HepG2 (cell line): ENCODE data around the gene ZNF557. TPM values are rescaled to one million over a fixed set of nuclear protein-coding genes. Genes with fewer than 3 reads are reported as not detected.
A peak's percentile ranks its signal among the peaks of the same experiment; 100 is the strongest.

Experiments
- DMAP1 ChIP-seq: IDR thresholded peaks from 2 replicates; pipeline ENCODE4 v1.6.1; 2016
- DRAP1 ChIP-seq: IDR thresholded peaks from 2 replicates; pipeline ENCODE4 v1.6.1; 2016; ENCODE audit warnings: missing genetic modification reagents, missing compliant biosample characterization
- EED ChIP-seq: sonication (generic); formaldehyde crosslinking; IDR thresholded peaks from 2 replicates; pipeline ENCODE4 v1.5.0; 2020; ENCODE audit warnings: mild to moderate bottlenecking, missing genetic modification reagents
- EHMT2 ChIP-seq: fragments of 200-600 bp; sonication (generic); IDR thresholded peaks from 2 replicates; pipeline ENCODE4 v1.7.0; 2017; ENCODE audit warnings: antibody characterized with exemption, low read depth, low read length, borderline replicate concordance
- KMT2B ChIP-seq: IDR thresholded peaks from 2 replicates; pipeline ENCODE4 v1.6.1; 2016; ENCODE audit warnings: missing genetic modification reagents, missing compliant biosample characterization
- MED8 ChIP-seq: sonication (generic); formaldehyde crosslinking; IDR thresholded peaks from 2 replicates; pipeline ENCODE4 v1.8.1; 2023; ENCODE audit warnings: mild to moderate bottlenecking, missing genetic modification reagents; ENCODE audit not compliant: insufficient replicate concordance
- NR1H2 ChIP-seq: sonication (generic); formaldehyde crosslinking; IDR thresholded peaks from 2 replicates; pipeline ENCODE4 v1.8.1; 2022; ENCODE audit warnings: low read depth, missing genetic modification reagents, borderline replicate concordance
- PAXIP1 ChIP-seq: sonication (generic); formaldehyde crosslinking; conservative IDR thresholded peaks from 2 replicates; pipeline ENCODE4 v1.4.0; 2020; ENCODE audit warnings: mild to moderate bottlenecking, missing genetic modification reagents, moderate library complexity
- PHF20 ChIP-seq: sonication (generic); formaldehyde crosslinking; IDR thresholded peaks from 2 replicates; pipeline ENCODE4 v1.5.0; 2020; ENCODE audit warnings: mild to moderate bottlenecking, missing genetic modification reagents
- POLR2G ChIP-seq: fragments of 200-400 bp; formaldehyde crosslinking; IDR thresholded peaks from 2 replicates; pipeline ENCODE4 v1.6.1; 2018; ENCODE audit warnings: mild to moderate bottlenecking, low read depth, low read length, moderate library complexity
- PPARG ChIP-seq: conservative IDR thresholded peaks from 2 replicates; pipeline ENCODE4 v1.6.1; 2016; ENCODE audit warnings: missing biosample characterization, missing genetic modification reagents
- SMYD3 ChIP-seq: sonication (generic); formaldehyde crosslinking; IDR thresholded peaks from 2 replicates; pipeline ENCODE4 v1.8.1; 2023; ENCODE audit warnings: mild to moderate bottlenecking, missing genetic modification reagents
- TAF1 ChIP-seq: sonication (generic); formaldehyde crosslinking; IDR thresholded peaks from 2 replicates; pipeline ENCODE4 v1.4.0; 2020; ENCODE audit warnings: missing genetic modification reagents
- ZFP36L1 ChIP-seq: sonication (generic); formaldehyde crosslinking; IDR thresholded peaks from 2 replicates; pipeline ENCODE4 v1.8.0; 2022; ENCODE audit warnings: mild to moderate bottlenecking, missing genetic modification reagents, moderate library complexity
- ZFP91 ChIP-seq: sonication (generic); formaldehyde crosslinking; IDR thresholded peaks from 2 replicates; pipeline ENCODE4 v1.9.0; 2022; ENCODE audit warnings: missing genetic modification reagents, mild to moderate bottlenecking, borderline replicate concordance
- ZNF776 ChIP-seq: sonication (generic); formaldehyde crosslinking; IDR thresholded peaks from 2 replicates; pipeline ENCODE4 v1.4.0; 2020; ENCODE audit warnings: mild to moderate bottlenecking, missing genetic modification reagents
- ZNF788 ChIP-seq: sonication (generic); formaldehyde crosslinking; IDR thresholded peaks from 2 replicates; pipeline ENCODE4 v1.5.0; 2020; ENCODE audit warnings: mild to moderate bottlenecking, missing genetic modification reagents, borderline replicate concordance
- ZNF790 ChIP-seq: sonication (generic); formaldehyde crosslinking; IDR thresholded peaks from 2 replicates; pipeline ENCODE4 v1.8.0; 2022; ENCODE audit warnings: missing genetic modification reagents, mild to moderate bottlenecking, borderline replicate concordance
- ZNF83 ChIP-seq: sonication (generic); formaldehyde crosslinking; IDR thresholded peaks from 2 replicates; pipeline ENCODE4 v1.4.0; 2020; ENCODE audit warnings: missing genetic modification reagents, mild to moderate bottlenecking, borderline replicate concordance
- ZNF879 ChIP-seq: sonication (generic); formaldehyde crosslinking; IDR thresholded peaks from 2 replicates; pipeline ENCODE4 v1.8.1; 2023; ENCODE audit warnings: missing genetic modification reagents
- ZXDC ChIP-seq: sonication (generic); formaldehyde crosslinking; IDR thresholded peaks from 2 replicates; pipeline ENCODE4 v1.5.0; 2020; ENCODE audit warnings: mild to moderate bottlenecking, missing genetic modification reagents
- polyA plus RNA-seq, 8 experiments: library from polyadenylated mRNA; depleted of rRNA in 3 of 8; stranded (reverse) in 7 of 8; unstranded in 1 of 8; fragments of >200 nt; fragmentation: Illumina TruSeq in 4 of 8; extraction: Trizol in 4 of 8; gene quantifications; 2 replicates each; pipeline versions ENCODE4 v1.2.1 to v1.2.3, GENCODE V29; 2011 to 2016; ENCODE audit warnings: low read depth in 4 of 8, missing spikeins in 1 of 8, mixed read lengths in 1 of 8; ENCODE audit not compliant: insufficient read depth in 1 of 8
- total RNA-seq, 5 experiments: library from RNA; depleted of rRNA; stranded (reverse); fragments of >200 nt; fragmentation: Illumina TruSeq; extraction: Trizol; gene quantifications; 2 replicates each; pipeline ENCODE4 v1.2.3, GENCODE V29; 2016; ENCODE audit warnings: low read depth in 1 of 5

Gene ZNF557
- total and polyA plus RNA-seq, 2 of the 13 experiments (the other 11 are each of a cell fraction or from before 2014, with no cell fraction given), result 2.1 to 7.8 TPM

- TF ChIP-seq PPARG (CRISPR knock-in tag), result no peak
- TF ChIP-seq ZNF879 (CRISPR knock-in tag), result peak; percentile 70; the same call in 1 of the 2 replicates
- peak; percentile 40; the same call in 1 of the 2 replicates for TF ChIP-seq ZNF83
- 0 out of 2 replicates have a peak, but pooled peaks have one; percentile 47 for TF ChIP-seq EED (CRISPR knock-in tag)
- TF ChIP-seq NR1H2 (CRISPR knock-in tag), result no peak
- TF ChIP-seq DMAP1, result peak; percentile 40; the same call in 1 of the 2 replicates
- no peak for TF ChIP-seq PAXIP1
- no peak for TF ChIP-seq ZFP36L1 (CRISPR knock-in tag)
- peak; percentile 40; the same call in 1 of the 2 replicates for TF ChIP-seq DRAP1 (CRISPR knock-in tag)
- TF ChIP-seq KMT2B, result 0 out of 2 replicates have a peak, but pooled peaks have one; percentile 6
- TF ChIP-seq ZNF776 (CRISPR knock-in tag), result peak; percentile 63; the same call in 1 of the 2 replicates
- peak; percentile 81 for TF ChIP-seq POLR2G
- peak; percentile 18; the same call in 1 of the 2 replicates for TF ChIP-seq ZNF790
- peak; percentile 79; the same call in 1 of the 2 replicates for TF ChIP-seq ZFP91 (CRISPR knock-in tag)
- TF ChIP-seq PHF20 (CRISPR knock-in tag), result peak; percentile 70
- no peak for TF ChIP-seq SMYD3 (CRISPR knock-in tag)
- TF ChIP-seq EHMT2, result no peak
- TF ChIP-seq ZNF788 (CRISPR knock-in tag), result peak; percentile 77; the same call in 1 of the 2 replicates
- no peak for TF ChIP-seq ZXDC (CRISPR knock-in tag)
- TF ChIP-seq TAF1 (CRISPR knock-in tag), result peak; percentile 72
- peak; percentile 62 for TF ChIP-seq MED8 (CRISPR knock-in tag)
These were observed 29.4 kb downstream of the ZNF557 start (continued) for GRCh38 chr19:7098701-7099596.
